Activated CD8-positive, alpha-beta T cell treated with anti-CD3 and anti-CD28 coated beads, Interleukin-2, amount 10 ng/mL, durations not matched to agents 7 days and 5 days (primary cell): ENCODE results near the gene BIRC2. TPM values are rescaled to one million over a fixed set of nuclear protein-coding genes. Genes with fewer than 3 reads are reported as not detected.

Experiments used
- ATAC-seq: fragments of 150-1000 bp; cut with Tn5 transposase; one replicate; pipeline ENCODE4 v1.10.0; 2021; ENCODE audit warnings: moderate library complexity
- CTCF ChIA-PET: fragments of 350-600 bp; sonication (Branson Sonifier 250); formaldehyde crosslinking; loops from one replicate; lab custom pipeline; 2021; ENCODE audit warnings: antibody characterized with exemption; lab: Charles Lee
- POLR2A ChIA-PET: fragments of 350-600 bp; sonication (Branson Sonifier 250); formaldehyde crosslinking; loops from one replicate; lab custom pipeline; 2021; ENCODE audit warnings: antibody characterized with exemption; lab: Charles Lee
- DNase-seq: peaks from one replicate; pipeline ENCODE4 v3.0.0-alpha.2; 2020
- H3K27ac Mint-ChIP-seq: one replicate; pipeline ENCODE4 v1.8.0; 2021; ENCODE audit warnings: mild to moderate bottlenecking, mixed read lengths
- H3K27me3 Mint-ChIP-seq: one replicate; pipeline ENCODE4 v1.8.0; 2021; ENCODE audit warnings: low read depth, mixed read lengths
- H3K36me3 Mint-ChIP-seq: one replicate; pipeline ENCODE4 v1.8.0; 2021; ENCODE audit warnings: low read depth, mixed read lengths
- H3K4me1 Mint-ChIP-seq: one replicate; pipeline ENCODE4 v1.8.0; 2021; ENCODE audit warnings: low read depth, mixed read lengths
- H3K4me3 Mint-ChIP-seq: one replicate; pipeline ENCODE4 v1.8.0; 2021; ENCODE audit warnings: mild to moderate bottlenecking, mixed read lengths
- H3K9me3 Mint-ChIP-seq: one replicate; pipeline ENCODE4 v1.8.0; 2022; ENCODE audit warnings: mixed read lengths; ENCODE audit not compliant: insufficient read depth
- total RNA-seq, 2 experiments: library from RNA; stranded (reverse); gene quantifications; one replicate each; pipeline ENCODE4 v1.2.3, GENCODE V29; 2021

Gene BIRC2
- total RNA-seq, 2 experiments from 2014 or later: 28.3 to 30.4 TPM

DNA sequence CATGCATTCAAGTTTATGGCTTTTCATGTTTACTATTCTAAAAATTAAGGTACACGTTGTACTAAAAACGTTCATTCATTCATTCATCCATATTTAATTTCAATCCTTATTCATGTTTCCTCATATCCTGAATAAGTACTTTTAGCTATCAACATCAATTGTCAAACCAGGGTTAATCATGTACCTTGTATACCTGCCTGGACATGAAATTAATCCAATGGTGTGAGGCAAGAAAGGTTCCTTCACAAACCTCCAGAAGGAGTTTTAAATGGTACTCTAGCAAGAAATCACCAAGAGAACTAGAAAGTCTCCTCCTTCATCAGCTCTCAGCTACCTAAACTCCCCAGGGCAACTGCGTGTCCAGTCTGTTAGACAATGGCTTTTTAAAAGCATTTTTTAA is 72.2 kb downstream of the BIRC2 start:
- peaks cover 79% of the 10 kb centered on the region for H3K36me3 Mint-ChIP-seq
- H3K27ac Mint-ChIP-seq: no peak overlapping the region
- DNase-seq (no peak), ATAC-seq (no peak)
- POLR2A ChIA-PET: interaction anchor here (0.7 kb wide), 1 partner anchor 9 kb away, joined by 4 read pairs; no protein-coding TSS in a partner anchor
- no peak overlapping the region for H3K4me3 Mint-ChIP-seq
- CTCF ChIA-PET: interaction anchor here (1.0 to 1.3 kb wide), 2 partner anchors 9 to 129 kb away, joined by 3 to 4 read pairs; no protein-coding TSS in a partner anchor
- H3K27me3 Mint-ChIP-seq: no peaks in the 10 kb centered on the region
- peaks cover 94% of the 10 kb centered on the region for H3K4me1 Mint-ChIP-seq
- peaks cover 6% of the 10 kb centered on the region for H3K9me3 Mint-ChIP-seq

DNA sequence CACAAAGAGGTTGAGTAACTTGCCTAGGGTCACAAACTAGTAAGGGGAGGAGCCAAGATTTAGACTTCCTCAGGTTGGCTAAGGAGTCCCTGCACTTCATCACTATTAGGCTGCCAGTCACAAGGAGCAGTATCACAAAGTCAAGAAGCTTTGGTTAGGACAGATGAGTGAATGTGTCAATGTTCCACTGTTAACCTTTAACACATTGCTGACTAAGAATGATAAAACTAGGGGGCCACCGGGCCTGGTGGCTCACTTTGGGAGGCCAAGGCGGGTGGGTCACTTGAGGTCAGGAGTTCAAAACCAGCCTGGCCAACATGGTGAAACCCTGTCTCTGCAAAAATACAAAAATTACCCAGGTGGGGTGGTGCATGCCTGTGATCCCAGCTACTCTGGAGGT is 73.5 kb downstream of the BIRC2 start:
- H3K36me3 Mint-ChIP-seq: peaks cover 79% of the 10 kb centered on the region
- no peak overlapping the region for H3K4me3 Mint-ChIP-seq
- H3K27me3 Mint-ChIP-seq: no peaks in the 10 kb centered on the region
- peaks cover 6% of the 10 kb centered on the region for H3K9me3 Mint-ChIP-seq
- ChIA-PET POLR2A (interaction anchor here (1.6 kb wide), 1 partner anchor 31 kb away, joined by 7 read pairs; no protein-coding TSS in a partner anchor), CTCF (interaction anchor here (1.0 to 1.6 kb wide), 4 partner anchors 12 to 87 kb away, joined by 3 to 7 read pairs (median 4); no protein-coding TSS in a partner anchor)
- no peak for ATAC-seq
- no peak overlapping the region for H3K27ac Mint-ChIP-seq
- H3K4me1 Mint-ChIP-seq: peaks cover 93% of the 10 kb centered on the region
- no peak for DNase-seq

DNA sequence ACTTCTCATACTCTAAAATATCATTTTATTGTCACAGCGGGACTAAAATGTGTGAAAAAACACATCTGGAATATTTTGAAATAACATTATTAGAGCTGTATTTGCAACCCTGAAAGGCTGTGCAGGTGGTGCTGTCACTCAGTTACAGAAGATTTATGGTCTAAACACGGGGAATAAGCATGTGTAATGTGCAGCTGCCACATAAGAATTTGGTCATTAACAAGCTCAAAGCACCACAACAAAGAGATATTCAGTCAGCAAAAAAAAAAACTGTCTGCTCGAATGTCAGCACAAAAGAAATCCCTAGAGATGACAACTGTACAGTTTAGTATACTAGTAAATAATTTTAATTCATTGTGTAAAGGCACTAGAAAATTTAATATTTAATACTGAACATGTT is 74.2 kb downstream of the BIRC2 start:
- POLR2A ChIA-PET: interaction anchor here (1.6 kb wide), 1 partner anchor 30 kb away, joined by 7 read pairs; no protein-coding TSS in a partner anchor
- Mint-ChIP-seq H3K4me1 (peaks cover 94% of the 10 kb centered on the region), H3K27me3 (no peaks in the 10 kb centered on the region), H3K4me3 (no peak overlapping the region), H3K36me3 (peaks cover 81% of the 10 kb centered on the region), H3K9me3 (peaks cover 6% of the 10 kb centered on the region), H3K27ac (no peak overlapping the region)
- no peak for DNase-seq
- ATAC-seq: no peak
- CTCF ChIA-PET: interaction anchor here (1.0 to 1.6 kb wide), 4 partner anchors 13 to 87 kb away, joined by 3 to 7 read pairs (median 4); no protein-coding TSS in a partner anchor

DNA sequence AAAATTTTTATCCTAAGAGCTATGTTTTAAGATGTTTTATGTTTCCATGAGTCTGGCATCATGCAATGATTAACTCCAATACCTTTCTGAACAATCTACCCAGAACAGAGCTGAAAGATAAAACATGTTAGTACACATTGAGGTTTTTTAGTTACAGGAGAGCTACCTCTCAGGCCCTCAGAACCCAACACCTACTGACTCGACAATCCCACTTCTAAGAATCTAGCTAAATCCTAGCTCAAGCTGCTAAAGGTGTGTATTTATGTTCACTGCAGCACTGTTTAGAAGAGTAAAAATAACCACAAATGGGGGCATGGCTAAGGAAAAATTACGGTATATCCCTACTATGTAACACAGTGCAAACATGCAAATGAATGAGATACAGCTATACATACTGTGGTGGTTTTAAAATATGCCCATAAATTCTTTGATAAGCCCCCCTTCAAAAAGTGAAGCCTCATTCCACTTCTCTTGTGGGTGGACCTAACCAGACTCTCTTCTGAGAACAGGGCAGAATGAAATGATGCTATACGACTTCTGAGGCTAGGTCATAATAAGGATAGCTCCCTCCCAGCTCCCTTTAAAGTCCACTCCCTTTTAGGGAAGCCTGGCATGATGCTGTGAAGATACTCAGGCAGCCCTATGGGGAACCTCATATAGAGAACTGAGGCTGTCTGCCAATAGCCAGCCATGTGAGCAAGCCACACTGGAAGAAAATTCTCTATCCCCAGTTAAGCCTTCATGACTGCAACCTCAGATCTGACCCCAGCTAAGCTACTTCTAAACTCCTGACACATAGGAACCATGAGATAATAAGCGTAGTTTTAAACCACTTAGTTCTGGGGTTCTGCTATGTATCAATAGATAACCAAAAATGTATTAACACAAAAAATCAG is 76.1 kb downstream of the BIRC2 start:
- H3K4me1 Mint-ChIP-seq: peaks cover 83% of the 10 kb centered on the region
- no peak overlapping the region for H3K4me3 Mint-ChIP-seq
- ATAC-seq: peak; percentile 61
- H3K9me3 Mint-ChIP-seq: peaks cover 6% of the 10 kb centered on the region
- POLR2A ChIA-PET: interaction anchor here (1.1 kb wide), 1 partner anchor 10 kb away, joined by 3 read pairs; no protein-coding TSS in a partner anchor
- DNase-seq: no peak
- H3K27ac Mint-ChIP-seq: peak overlapping the region; percentile 40
- CTCF ChIA-PET: interaction anchor here (0.6 to 1.6 kb wide), 11 partner anchors 29 to 243 kb away, joined by 3 to 8 read pairs (median 5); no protein-coding TSS in a partner anchor
- no peaks in the 10 kb centered on the region for H3K27me3 Mint-ChIP-seq
- peaks cover 72% of the 10 kb centered on the region for H3K36me3 Mint-ChIP-seq

DNA sequence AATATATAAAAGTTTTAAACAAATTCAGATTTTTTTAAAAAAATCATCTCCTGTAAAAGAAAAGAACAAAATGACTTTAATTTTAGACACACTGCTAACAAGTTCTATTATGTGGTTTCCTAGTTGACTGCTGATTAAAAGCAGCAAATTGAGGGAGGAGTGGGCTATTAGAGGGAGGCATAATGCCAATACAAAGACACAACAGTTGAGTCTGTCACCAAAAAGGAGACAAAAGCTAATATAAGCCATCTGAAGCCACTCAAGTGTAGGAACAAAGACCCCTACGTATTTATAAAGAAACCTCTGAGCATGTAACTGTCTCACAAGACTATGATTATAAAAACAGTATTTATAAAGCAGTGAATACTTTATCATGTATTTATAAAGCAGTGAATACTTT is 76.9 kb downstream of the BIRC2 start:
- Mint-ChIP-seq H3K36me3 (peaks cover 68% of the 10 kb centered on the region), H3K27ac (no peak overlapping the region), H3K27me3 (no peaks in the 10 kb centered on the region), H3K4me1 (peaks cover 80% of the 10 kb centered on the region), H3K4me3 (no peak overlapping the region), H3K9me3 (peaks cover 2% of the 10 kb centered on the region)
- POLR2A ChIA-PET: no interaction called here
- CTCF ChIA-PET: interaction anchor here (1.2 to 1.6 kb wide), 2 partner anchors 189 to 242 kb away, joined by 5 to 8 read pairs; no protein-coding TSS in a partner anchor
- ATAC-seq: no peak
- DNase-seq: no peak

DNA sequence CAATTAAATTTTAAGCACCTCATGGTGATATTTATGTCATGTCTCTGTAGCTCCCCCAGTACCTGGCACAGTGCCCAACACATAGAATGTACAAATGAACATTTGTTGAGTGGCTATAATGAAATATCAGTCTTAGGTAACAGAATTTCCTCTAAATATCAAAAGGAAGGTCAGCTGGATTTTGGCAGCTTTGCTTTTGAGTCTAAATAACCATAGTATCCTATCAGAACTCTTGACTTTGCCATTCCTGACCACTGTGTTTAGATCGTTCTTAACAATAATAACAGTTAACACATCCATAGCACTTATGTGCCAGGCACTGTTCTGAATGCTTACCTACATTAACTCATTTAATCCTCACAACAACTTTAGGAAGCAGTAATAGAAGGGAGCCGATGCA is 79.0 kb downstream of the BIRC2 start:
- DNase-seq (no peak), ATAC-seq (no peak)
- H3K36me3 Mint-ChIP-seq: peaks cover 72% of the 10 kb centered on the region
- CTCF ChIA-PET: interaction anchor here (0.9 to 1.3 kb wide), 4 partner anchors 34 to 240 kb away, joined by 3 to 4 read pairs (median 4); no protein-coding TSS in a partner anchor
- POLR2A ChIA-PET: interaction anchor here (0.6 kb wide), 2 partner anchors 14 to 84 kb away, joined by 3 read pairs; no protein-coding TSS in a partner anchor
- H3K4me1 Mint-ChIP-seq: peaks cover 82% of the 10 kb centered on the region
- H3K27me3 Mint-ChIP-seq: no peaks in the 10 kb centered on the region
- no peaks in the 10 kb centered on the region for H3K9me3 Mint-ChIP-seq
- H3K4me3 Mint-ChIP-seq: no peak overlapping the region
- H3K27ac Mint-ChIP-seq: peak overlapping the region; percentile 22

DNA sequence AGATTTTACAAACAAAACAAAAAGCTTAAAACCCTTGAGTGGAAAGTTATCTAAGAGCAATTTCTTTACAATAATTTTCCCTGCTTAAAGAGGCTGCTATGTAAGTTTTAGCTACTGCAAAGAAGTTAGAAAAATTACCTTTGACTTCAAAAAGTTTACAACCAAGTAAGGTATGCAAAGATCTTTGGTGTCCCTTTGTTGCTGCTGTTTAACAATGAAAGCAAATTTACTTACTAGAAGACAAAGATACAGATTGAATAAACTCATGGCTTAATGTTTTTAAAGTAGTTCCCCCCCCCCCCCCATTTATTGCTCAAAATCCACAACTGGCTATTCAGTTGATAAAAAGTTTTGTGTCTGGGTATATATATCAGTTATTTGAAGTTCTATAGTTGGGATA is 79.6 kb downstream of the BIRC2 start:
- Mint-ChIP-seq H3K36me3 (peaks cover 71% of the 10 kb centered on the region), H3K27ac (no peak overlapping the region), H3K27me3 (no peaks in the 10 kb centered on the region), H3K4me1 (peaks cover 80% of the 10 kb centered on the region), H3K9me3 (peaks cover 2% of the 10 kb centered on the region), H3K4me3 (no peak overlapping the region)
- ChIA-PET POLR2A (no interaction called here), CTCF (interaction anchor here (1.0 to 2.0 kb wide), 3 partner anchors 34 to 240 kb away, joined by 4 to 6 read pairs (median 4); no protein-coding TSS in a partner anchor)
- DNase-seq (no peak), ATAC-seq (no peak)

DNA sequence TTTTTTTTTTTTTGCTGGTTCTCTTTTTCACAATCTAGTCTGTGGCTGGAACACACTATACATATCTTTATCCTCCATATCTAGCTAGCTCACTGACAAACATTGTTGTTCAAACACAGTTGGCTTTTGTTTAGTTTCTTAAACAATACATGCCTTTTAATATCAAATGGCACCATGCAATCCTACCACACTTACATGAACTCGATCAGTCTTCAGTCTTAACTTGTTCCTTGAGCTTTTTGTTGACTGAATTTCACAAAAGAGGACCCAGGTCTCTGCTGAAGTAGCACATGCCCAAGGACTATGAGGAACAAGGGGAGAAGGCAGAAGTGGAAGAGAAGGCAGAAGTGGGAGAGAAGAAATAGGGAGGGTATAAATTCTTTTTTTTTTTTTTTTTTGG is 80.1 kb downstream of the BIRC2 start:
- peak overlapping the region; percentile 8 for H3K27ac Mint-ChIP-seq
- H3K36me3 Mint-ChIP-seq: peaks cover 72% of the 10 kb centered on the region
- CTCF ChIA-PET: interaction anchor here (2.0 kb wide), 1 partner anchor 60 kb away, joined by 6 read pairs; no protein-coding TSS in a partner anchor
- DNase-seq (no peak), ATAC-seq (no peak)
- peaks cover 7% of the 10 kb centered on the region for H3K9me3 Mint-ChIP-seq
- H3K27me3 Mint-ChIP-seq: no peaks in the 10 kb centered on the region
- no peak overlapping the region for H3K4me3 Mint-ChIP-seq
- POLR2A ChIA-PET: no interaction called here
- H3K4me1 Mint-ChIP-seq: peaks cover 80% of the 10 kb centered on the region

Other genes with a start within 250 kb of the BIRC2 start
- gene YAP1, start 236.8 kb upstream of the BIRC2 start, total RNA-seq: not detected
- gene BIRC3, start 29.7 kb upstream of the BIRC2 start, total RNA-seq: 10 to 100 TPM; 12.9 to 14.5 TPM
- gene TMEM123, start 105.6 kb downstream of the BIRC2 start, total RNA-seq: 100 to 1,000 TPM; 434 to 461 TPM
- gene MMP7, start 183.5 kb downstream of the BIRC2 start, total RNA-seq: not detected